Activated CD8-positive, alpha-beta T cell treated with anti-CD3 and anti-CD28 coated beads, Interleukin-2, amount 10 ng/mL, durations not matched to agents 7 days and 5 days (primary cell): ENCODE results near the gene SNX6. TPM values are rescaled to one million over a fixed set of nuclear protein-coding genes. Genes with fewer than 3 reads are reported as not detected.

Experiments used
- ATAC-seq: fragments of 150-1000 bp; cut with Tn5 transposase; one replicate; pipeline ENCODE4 v1.10.0; 2021; ENCODE audit warnings: moderate library complexity
- CTCF ChIA-PET: fragments of 350-600 bp; sonication (Branson Sonifier 250); formaldehyde crosslinking; loops from one replicate; lab custom pipeline; 2021; ENCODE audit warnings: antibody characterized with exemption; lab: Charles Lee
- POLR2A ChIA-PET: fragments of 350-600 bp; sonication (Branson Sonifier 250); formaldehyde crosslinking; loops from one replicate; lab custom pipeline; 2021; ENCODE audit warnings: antibody characterized with exemption; lab: Charles Lee
- DNase-seq: peaks from one replicate; pipeline ENCODE4 v3.0.0-alpha.2; 2020
- H3K27ac Mint-ChIP-seq: one replicate; pipeline ENCODE4 v1.8.0; 2021; ENCODE audit warnings: mild to moderate bottlenecking, mixed read lengths
- H3K27me3 Mint-ChIP-seq: one replicate; pipeline ENCODE4 v1.8.0; 2021; ENCODE audit warnings: low read depth, mixed read lengths
- H3K36me3 Mint-ChIP-seq: one replicate; pipeline ENCODE4 v1.8.0; 2021; ENCODE audit warnings: low read depth, mixed read lengths
- H3K4me1 Mint-ChIP-seq: one replicate; pipeline ENCODE4 v1.8.0; 2021; ENCODE audit warnings: low read depth, mixed read lengths
- H3K4me3 Mint-ChIP-seq: one replicate; pipeline ENCODE4 v1.8.0; 2021; ENCODE audit warnings: mild to moderate bottlenecking, mixed read lengths
- H3K9me3 Mint-ChIP-seq: one replicate; pipeline ENCODE4 v1.8.0; 2022; ENCODE audit warnings: mixed read lengths; ENCODE audit not compliant: insufficient read depth
- total RNA-seq, 2 experiments: library from RNA; stranded (reverse); gene quantifications; one replicate each; pipeline ENCODE4 v1.2.3, GENCODE V29; 2021

SNX6 gene
- total RNA-seq, 2 experiments from 2014 or later: 83.3 to 84.3 TPM

DNA sequence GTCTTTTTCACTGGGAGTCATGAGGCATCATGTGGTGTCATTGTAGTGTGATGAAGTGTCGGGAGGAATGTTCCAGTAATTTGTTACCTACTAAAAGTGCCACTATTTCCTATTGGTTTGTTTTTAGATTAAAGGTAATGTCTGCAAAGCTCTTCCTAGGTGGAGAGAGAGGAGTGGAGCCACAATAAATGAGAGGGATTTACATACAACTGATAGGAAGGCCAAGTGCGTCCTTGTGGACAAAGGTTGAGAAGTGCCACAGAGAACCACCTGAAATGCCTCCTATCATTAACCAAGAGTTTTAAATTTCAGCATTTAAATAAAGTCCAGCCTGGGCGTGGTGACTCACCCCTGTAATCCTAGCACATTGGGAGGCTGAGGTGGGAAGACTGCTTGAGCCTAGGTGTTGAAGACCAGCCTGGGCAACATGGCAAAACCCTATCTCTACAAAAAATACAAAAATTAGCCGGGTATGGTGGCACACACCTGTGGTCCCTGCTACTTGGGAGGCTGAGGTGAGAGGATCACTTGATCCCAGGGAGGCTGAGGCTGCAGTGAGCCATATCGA is 2.5 kb upstream of the SNX6 start:
- ATAC-seq (no peak), DNase-seq (no peak)
- H3K4me3 Mint-ChIP-seq: no peak overlapping the region
- no peak overlapping the region for H3K27ac Mint-ChIP-seq
- ChIA-PET POLR2A (no interaction called here), CTCF (interaction anchor here (1.3 kb wide), 1 partner anchor 91 kb away, joined by 3 read pairs; no protein-coding TSS in a partner anchor)
- no peaks in the 10 kb centered on the region for H3K9me3 Mint-ChIP-seq
- peaks cover 7% of the 10 kb centered on the region for H3K36me3 Mint-ChIP-seq
- peaks cover 18% of the 10 kb centered on the region for H3K4me1 Mint-ChIP-seq
- peaks cover 14% of the 10 kb centered on the region for H3K27me3 Mint-ChIP-seq

DNA sequence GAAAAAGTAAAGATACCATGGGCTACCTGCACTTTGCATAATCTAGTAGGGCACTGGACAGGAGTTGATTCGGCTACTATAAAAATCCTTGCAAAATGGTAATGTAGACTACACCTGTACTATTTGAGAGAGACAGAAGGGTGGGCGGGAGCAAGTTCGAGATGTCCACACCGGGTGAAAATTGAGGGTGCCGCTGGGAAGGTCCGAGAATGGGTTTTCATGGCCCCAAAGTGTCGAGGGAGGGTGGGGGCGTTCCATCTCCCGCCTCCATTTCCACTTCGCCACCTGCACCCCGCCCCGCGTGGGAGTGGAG is 648 bp downstream of the SNX6 start:
- DNase-seq (no peak), ATAC-seq (no peak)
- POLR2A ChIA-PET: interaction anchor here (1.1 kb wide), 1 partner anchor 85 kb away, joined by 4 read pairs; the partner anchor contains the start of gene CFL2
- Mint-ChIP-seq H3K27me3 (peaks cover 12% of the 10 kb centered on the region), H3K36me3 (peaks cover 18% of the 10 kb centered on the region), H3K4me1 (peaks cover 29% of the 10 kb centered on the region), H3K4me3 (peak overlapping the region; percentile 99), H3K9me3 (no peaks in the 10 kb centered on the region), H3K27ac (peak overlapping the region; percentile 97)
- CTCF ChIA-PET: no interaction called here

DNA sequence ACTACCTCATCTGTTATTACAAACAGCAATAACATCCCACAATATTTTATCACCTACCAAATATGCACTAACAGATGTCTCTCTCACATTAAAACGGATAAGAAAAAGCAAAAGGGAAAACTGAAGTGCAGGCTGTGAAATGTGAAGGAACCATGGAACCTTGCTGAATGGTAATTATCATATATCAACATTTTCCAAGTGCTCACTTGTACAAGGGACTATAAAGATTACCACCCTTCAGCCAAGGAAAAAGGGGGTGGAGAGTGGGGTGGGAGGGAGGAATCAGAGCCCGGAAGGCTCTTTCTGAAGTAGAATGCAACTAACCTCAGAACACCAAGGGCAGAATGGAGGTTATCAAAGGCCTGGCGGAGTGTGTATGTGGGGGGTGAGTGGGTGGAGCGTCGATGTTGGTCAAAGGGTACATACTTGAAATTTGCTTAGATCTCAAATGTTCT is 1.2 kb downstream of the SNX6 start:
- peak overlapping the region; percentile 99 for H3K4me3 Mint-ChIP-seq
- H3K27me3 Mint-ChIP-seq: peaks cover 7% of the 10 kb centered on the region
- H3K27ac Mint-ChIP-seq: peak overlapping the region; percentile 97
- ATAC-seq (peak; percentile 32), DNase-seq (peak; percentile 61)
- peaks cover 29% of the 10 kb centered on the region for H3K4me1 Mint-ChIP-seq
- H3K9me3 Mint-ChIP-seq: no peaks in the 10 kb centered on the region
- POLR2A ChIA-PET: interaction anchor here (1.1 kb wide), 1 partner anchor 86 kb away, joined by 4 read pairs; the partner anchor contains the start of gene CFL2
- CTCF ChIA-PET: no interaction called here
- H3K36me3 Mint-ChIP-seq: peaks cover 18% of the 10 kb centered on the region

DNA sequence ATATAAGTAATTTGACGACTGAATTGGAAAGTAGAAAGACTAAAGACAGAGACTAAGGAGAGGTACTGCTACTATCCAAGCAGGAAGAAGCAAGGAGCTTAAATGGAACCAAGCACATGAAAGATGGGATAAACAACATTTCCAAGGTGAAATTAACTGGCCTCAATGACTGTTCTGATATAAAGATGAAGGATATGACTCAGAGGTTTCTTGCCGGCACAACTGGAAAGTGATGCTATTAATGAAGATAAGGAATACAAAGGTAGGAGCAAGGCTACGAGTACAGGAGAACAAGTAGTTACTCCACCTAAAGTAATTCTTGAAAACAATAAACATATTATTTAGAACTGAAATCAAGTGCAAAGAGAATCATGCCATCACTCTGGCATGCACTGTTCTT is 6.4 kb downstream of the SNX6 start:
- no peak overlapping the region for H3K4me3 Mint-ChIP-seq
- H3K27ac Mint-ChIP-seq: no peak overlapping the region
- H3K9me3 Mint-ChIP-seq: no peaks in the 10 kb centered on the region
- peaks cover 43% of the 10 kb centered on the region for H3K36me3 Mint-ChIP-seq
- DNase-seq (no peak), ATAC-seq (no peak)
- no peaks in the 10 kb centered on the region for H3K27me3 Mint-ChIP-seq
- H3K4me1 Mint-ChIP-seq: peaks cover 43% of the 10 kb centered on the region
- ChIA-PET CTCF (interaction anchor here (0.7 kb wide), 1 partner anchor 626 kb away, joined by 3 read pairs; no protein-coding TSS in a partner anchor), POLR2A (no interaction called here)

DNA sequence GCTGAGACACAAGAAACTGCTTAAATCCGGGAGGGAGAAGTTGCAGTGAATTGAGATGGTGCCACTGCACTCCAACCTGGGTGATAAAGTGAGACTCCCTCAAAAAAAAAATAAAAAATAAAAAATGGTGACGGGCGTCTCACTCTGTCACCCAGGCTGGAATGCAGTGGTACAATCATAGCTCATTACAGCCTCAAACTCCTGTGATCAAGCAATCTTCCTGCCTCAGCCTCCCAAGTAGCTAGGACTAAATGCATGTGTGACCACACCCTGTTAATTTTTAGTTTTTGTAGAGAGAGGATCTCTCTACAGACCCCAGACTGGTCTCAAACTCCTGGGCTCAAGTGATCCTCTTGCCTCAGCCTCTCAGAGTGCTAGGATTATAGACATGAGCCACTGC is 9.1 kb downstream of the SNX6 start:
- ATAC-seq: no peak

DNA sequence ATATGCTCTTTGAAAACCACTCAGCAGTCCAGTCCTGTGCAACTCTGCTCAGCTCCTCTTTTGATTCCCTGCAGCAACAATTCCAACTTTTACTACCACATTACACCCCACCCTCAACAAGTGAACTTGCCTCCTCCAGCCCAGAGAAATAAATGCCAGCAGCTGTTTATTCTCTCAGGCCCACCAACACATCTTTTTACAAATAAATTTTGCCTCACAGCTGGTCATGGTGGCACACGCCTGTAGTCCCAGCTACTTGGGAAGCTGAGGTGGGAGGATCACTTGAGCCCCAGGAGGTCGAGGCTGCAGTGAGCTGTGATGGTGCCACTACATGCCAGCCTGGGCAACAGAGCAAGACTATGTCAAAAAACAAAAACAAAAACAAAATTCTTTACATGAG is 9.8 kb downstream of the SNX6 start:
- H3K27ac Mint-ChIP-seq: peak overlapping the region; percentile 21
- CTCF ChIA-PET: no interaction called here
- H3K4me3 Mint-ChIP-seq: no peak overlapping the region
- peaks cover 51% of the 10 kb centered on the region for H3K36me3 Mint-ChIP-seq
- H3K4me1 Mint-ChIP-seq: peaks cover 36% of the 10 kb centered on the region
- H3K27me3 Mint-ChIP-seq: no peaks in the 10 kb centered on the region
- POLR2A ChIA-PET: interaction anchor here (1.2 kb wide), 1 partner anchor 11 kb away, joined by 3 read pairs; no protein-coding TSS in a partner anchor
- H3K9me3 Mint-ChIP-seq: no peaks in the 10 kb centered on the region
- DNase-seq: no peak
- ATAC-seq: no peak

More for the DNA sequence above, 9.1 kb downstream of the SNX6 start:
- no peaks in the 10 kb centered on the region for H3K9me3 Mint-ChIP-seq
- H3K4me3 Mint-ChIP-seq: no peak overlapping the region
- H3K27ac Mint-ChIP-seq: no peak overlapping the region
- CTCF ChIA-PET: no interaction called here
- POLR2A ChIA-PET: interaction anchor here (1.2 kb wide), 1 partner anchor 11 kb away, joined by 3 read pairs; no protein-coding TSS in a partner anchor
- H3K4me1 Mint-ChIP-seq: peaks cover 34% of the 10 kb centered on the region
- no peak for DNase-seq
- no peaks in the 10 kb centered on the region for H3K27me3 Mint-ChIP-seq
- peaks cover 51% of the 10 kb centered on the region for H3K36me3 Mint-ChIP-seq

DNA sequence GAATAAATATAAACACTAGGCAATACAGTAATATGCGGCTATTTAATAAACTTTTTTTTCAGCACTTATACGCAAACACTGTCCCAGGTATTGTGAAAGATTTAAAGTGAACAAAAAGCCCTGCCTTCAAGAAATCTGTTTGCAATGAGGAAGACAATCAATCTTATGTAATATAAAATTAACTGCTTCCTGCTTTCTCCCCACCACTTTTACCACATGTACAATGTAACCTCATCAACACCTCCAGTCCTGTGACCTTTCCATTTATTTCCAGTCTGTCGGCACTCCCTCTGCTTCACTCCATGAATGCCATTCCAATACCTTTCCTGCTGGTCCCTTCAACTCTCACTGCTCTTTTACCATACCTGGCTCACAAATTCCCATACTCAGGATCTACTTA is 10.5 kb downstream of the SNX6 start:
- DNase-seq: no peak
- Mint-ChIP-seq H3K27ac (peak overlapping the region; percentile 5), H3K4me3 (no peak overlapping the region), H3K4me1 (peaks cover 41% of the 10 kb centered on the region), H3K9me3 (no peaks in the 10 kb centered on the region), H3K36me3 (peaks cover 51% of the 10 kb centered on the region), H3K27me3 (no peaks in the 10 kb centered on the region)
- no peak for ATAC-seq
- CTCF ChIA-PET: no interaction called here
- POLR2A ChIA-PET: no interaction called here

DNA sequence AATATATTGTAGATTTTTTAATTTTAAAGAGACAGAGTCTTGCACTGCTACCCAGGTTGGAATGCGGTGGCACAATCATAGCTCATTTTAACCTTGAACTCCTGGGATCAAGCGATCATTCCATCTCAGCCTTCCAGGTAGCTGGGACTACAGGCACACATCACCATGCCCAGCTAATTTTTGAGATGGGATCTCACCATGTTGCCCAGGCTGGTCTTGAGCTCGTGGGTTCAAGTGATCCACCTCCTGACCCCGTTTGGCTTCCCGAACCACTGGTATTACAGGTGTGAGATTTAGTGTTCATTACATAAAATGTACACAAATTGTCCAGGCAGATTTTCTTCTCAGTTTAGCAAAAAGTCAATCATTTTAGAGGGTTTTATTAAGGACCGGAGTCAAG is 13.6 kb downstream of the SNX6 start:
- Mint-ChIP-seq H3K27me3 (no peaks in the 10 kb centered on the region), H3K4me3 (no peak overlapping the region), H3K9me3 (no peaks in the 10 kb centered on the region), H3K4me1 (peaks cover 47% of the 10 kb centered on the region), H3K27ac (no peak overlapping the region), H3K36me3 (peaks cover 52% of the 10 kb centered on the region)
- DNase-seq (no peak), ATAC-seq (no peak)
- ChIA-PET POLR2A (interaction anchor here (0.7 kb wide), 1 partner anchor 792 kb away, joined by 3 read pairs; no protein-coding TSS in a partner anchor), CTCF (no interaction called here)

DNA sequence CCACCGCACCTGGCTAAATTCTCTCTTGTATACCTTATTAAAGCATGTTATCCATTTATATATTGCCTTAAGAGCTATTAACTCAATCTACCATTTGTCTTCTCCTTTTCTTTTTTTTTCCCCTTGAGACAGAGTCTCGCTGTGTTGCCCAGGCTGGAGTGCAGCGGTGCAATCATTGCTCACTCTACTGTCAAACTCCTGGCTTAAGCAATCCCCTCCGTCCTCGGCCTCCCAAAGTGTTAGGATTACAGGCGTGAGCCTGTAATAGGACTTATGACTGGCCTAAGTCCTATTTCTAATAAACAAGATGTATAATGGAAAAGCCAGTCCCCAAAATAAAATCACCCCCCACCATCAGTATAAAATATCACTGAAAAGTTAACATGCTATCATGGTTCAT is 14.4 kb downstream of the SNX6 start:
- H3K9me3 Mint-ChIP-seq: no peaks in the 10 kb centered on the region
- ChIA-PET CTCF (no interaction called here), POLR2A (interaction anchor here (0.9 kb wide), 1 partner anchor 38 kb away, joined by 3 read pairs; no protein-coding TSS in a partner anchor)
- H3K27ac Mint-ChIP-seq: no peak overlapping the region
- no peak for ATAC-seq
- H3K4me3 Mint-ChIP-seq: no peak overlapping the region
- peaks cover 47% of the 10 kb centered on the region for H3K36me3 Mint-ChIP-seq
- H3K4me1 Mint-ChIP-seq: peaks cover 43% of the 10 kb centered on the region
- no peak for DNase-seq
- no peaks in the 10 kb centered on the region for H3K27me3 Mint-ChIP-seq

DNA sequence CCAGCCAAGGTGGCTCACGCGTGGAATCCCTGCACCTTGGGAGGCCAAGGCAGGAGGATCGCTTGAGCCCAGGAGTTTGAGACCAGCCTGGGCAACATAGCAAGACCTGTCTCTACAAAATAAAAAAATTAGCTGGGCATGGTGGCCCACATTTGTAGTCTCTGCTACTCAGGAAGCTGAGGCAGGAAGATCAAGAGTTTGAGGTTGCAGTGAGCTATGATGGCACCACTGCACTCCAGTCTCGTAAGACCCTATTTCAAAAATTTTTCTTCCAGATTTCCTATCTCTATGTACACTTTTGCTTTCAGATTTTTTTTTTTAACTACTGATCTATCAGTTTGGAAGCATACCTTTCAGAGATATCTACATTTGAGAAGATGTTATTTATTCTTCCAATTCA is 15.3 kb downstream of the SNX6 start:
- ATAC-seq (no peak), DNase-seq (no peak)
- Mint-ChIP-seq H3K27me3 (no peaks in the 10 kb centered on the region), H3K4me1 (peaks cover 34% of the 10 kb centered on the region), H3K27ac (peak overlapping the region; percentile 52), H3K36me3 (peaks cover 40% of the 10 kb centered on the region), H3K9me3 (no peaks in the 10 kb centered on the region), H3K4me3 (no peak overlapping the region)
- POLR2A ChIA-PET: interaction anchor here (0.6 to 0.9 kb wide), 3 partner anchors 37 to 108 kb away, joined by 3 to 8 read pairs (median 3); no protein-coding TSS in a partner anchor
- CTCF ChIA-PET: no interaction called here

DNA sequence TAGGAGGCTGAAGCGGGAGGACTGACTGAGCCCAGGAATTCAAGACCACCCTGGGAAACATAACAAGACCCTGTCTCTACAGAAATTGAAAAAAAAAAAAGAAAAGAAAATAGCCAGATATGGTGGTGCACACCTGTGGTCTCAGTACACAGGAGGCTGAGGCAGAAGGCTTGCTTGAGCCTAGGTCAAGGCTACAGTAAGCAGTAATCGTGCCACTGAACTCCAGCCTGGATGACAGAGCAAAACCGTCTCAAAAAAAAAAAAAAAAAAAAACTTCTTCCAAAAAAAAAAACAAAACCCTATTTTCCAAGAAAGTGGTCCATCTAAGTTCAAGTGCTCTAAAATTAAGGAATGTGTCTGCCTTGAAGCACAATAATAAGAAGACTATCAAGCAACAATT is 19.8 kb downstream of the SNX6 start:
- peaks cover 22% of the 10 kb centered on the region for H3K4me1 Mint-ChIP-seq
- CTCF ChIA-PET: no interaction called here
- H3K27ac Mint-ChIP-seq: no peak overlapping the region
- H3K4me3 Mint-ChIP-seq: no peak overlapping the region
- H3K36me3 Mint-ChIP-seq: peaks cover 34% of the 10 kb centered on the region
- H3K27me3 Mint-ChIP-seq: no peaks in the 10 kb centered on the region
- no peaks in the 10 kb centered on the region for H3K9me3 Mint-ChIP-seq
- no peak for ATAC-seq
- no peak for DNase-seq
- POLR2A ChIA-PET: interaction anchor here (1.0 kb wide), 1 partner anchor 11 kb away, joined by 3 read pairs; no protein-coding TSS in a partner anchor

DNA sequence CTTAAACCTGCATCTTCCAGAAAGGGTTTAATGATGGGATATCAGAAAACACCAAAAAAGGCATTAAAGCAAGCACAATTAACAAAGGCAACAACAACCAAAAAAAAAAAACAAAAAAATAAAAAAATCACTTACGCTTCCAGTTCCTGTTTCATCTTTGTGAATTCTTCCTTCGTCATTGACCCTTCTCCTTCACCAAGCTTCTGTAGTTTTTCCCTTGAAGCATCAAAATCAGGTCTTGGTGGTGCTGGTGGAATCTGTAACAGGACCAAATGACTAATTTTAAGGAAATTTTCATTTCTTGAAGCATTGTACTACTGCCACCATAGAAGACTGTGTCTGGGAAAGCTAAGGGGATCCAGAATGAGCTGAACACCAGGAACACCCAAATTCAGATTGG is 24.5 kb downstream of the SNX6 start:
- POLR2A ChIA-PET: interaction anchor here (0.6 kb wide), 1 partner anchor 32 kb away, joined by 3 read pairs; no protein-coding TSS in a partner anchor
- H3K4me1 Mint-ChIP-seq: no peaks in the 10 kb centered on the region
- H3K27me3 Mint-ChIP-seq: no peaks in the 10 kb centered on the region
- no peak overlapping the region for H3K4me3 Mint-ChIP-seq
- no peaks in the 10 kb centered on the region for H3K9me3 Mint-ChIP-seq
- DNase-seq: no peak
- CTCF ChIA-PET: no interaction called here
- H3K36me3 Mint-ChIP-seq: peaks cover 44% of the 10 kb centered on the region
- ATAC-seq: no peak
- H3K27ac Mint-ChIP-seq: no peak overlapping the region
